ENCODE data around the gene RDH11.
"Not testable (repeated sequence)": the region's sequence is repeated elsewhere in the genome, so short reads cannot be mapped to it uniquely, and the experiment has no call there.

RDH11 gene

GRCh38 chr14:67695394-67695949, at the start of gene RDH11:
TSS of gene RDH11 (minus strand) at chr14:67695764. CDS start at chr14:67695703, 61 bp downstream.
- peak; percentile 94 for DNase-seq

- no peak for DNase-seq
Measured at GRCh38 chr14:67744046-67744445, 48.5 kb upstream of the RDH11 start.

- peak; percentile 84 for DNase-seq
Measured at GRCh38 chr14:67738740-67739504, 43.4 kb upstream of the RDH11 start.

DNA sequence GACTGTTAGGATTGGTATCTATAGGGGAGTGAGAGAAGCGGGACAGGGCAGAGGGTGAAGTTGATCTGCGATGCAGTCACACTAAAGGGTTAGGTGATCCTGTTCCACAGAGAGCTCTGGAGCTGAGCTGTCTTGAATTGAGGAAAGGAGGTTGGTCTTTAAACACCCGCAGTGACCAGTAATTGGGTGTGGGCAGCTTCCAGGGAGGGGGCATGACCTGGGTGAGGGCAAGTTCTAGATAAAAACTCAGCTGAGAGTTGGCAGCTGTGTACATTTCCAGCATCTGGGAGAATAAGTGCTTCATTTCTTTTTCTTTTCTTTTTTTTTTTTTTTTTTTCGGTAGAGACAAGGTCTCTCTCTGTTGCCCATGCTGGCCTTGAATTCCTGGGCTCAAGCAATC, 41.2 kb upstream of the RDH11 start:
- DNase-seq, result no peak

DNA sequence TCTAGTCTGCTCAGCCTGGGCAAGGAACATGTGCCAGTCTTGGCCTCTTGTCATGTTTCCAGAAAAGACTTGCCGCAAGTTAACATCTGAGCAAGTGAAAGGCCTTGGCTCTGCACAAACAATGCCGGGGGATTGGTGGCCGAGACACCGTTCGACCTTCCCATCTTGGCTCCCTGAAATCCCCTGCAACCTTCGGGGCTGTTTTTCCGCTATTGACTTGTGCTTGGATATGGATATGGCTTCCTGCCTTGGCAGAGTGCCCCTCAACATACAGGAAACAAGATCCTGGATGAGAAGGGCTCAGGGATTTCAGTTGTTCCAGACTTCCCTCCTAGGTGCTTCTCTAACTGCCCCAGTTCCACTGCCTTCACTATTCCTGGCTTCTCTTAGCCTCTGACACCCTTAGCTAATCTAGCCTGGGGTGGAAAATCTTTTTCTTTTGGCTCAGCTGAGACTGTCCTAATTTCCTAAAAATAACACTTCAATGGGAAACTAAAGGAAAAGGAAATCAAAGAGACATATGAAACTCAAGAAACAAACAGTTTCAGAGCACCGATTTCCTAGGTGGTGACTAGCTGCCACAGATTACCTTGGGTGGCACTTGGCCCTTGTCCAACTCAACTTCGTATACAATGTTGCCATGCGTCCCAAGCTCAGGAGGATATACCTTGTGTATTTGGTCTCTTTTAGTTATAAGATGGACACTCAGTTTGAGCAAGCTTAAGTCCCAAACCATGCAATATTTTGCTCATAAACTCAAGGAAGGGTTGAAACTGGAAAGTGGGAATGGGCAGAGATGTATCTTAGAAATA, 40.0 kb upstream of the RDH11 start:
- DNase-seq, result no peak

DNA sequence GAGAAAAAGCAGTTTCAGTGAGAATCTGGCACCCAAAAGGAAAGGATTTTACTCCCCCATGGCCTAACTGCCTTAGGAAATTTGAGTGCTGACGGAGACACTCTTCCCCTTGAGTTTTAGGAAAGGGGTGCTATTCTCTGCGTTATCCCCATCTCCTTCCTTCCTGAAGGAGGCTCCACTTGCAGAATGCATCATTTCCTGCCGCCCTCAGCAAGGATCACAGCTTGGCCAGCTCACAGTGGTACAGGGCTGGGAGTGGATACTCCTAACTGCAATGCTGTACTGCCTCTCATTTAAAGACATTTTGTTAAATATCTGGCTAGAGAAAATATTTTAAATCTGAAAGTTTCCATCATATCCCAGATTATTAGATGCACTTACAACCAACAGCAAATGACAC, 39.1 kb upstream of the RDH11 start:
- DNase-seq, result peak; percentile 14

GRCh38 chr14:67733616-67734015, 38.1 kb upstream of the RDH11 start:
- no peak for DNase-seq

DNA sequence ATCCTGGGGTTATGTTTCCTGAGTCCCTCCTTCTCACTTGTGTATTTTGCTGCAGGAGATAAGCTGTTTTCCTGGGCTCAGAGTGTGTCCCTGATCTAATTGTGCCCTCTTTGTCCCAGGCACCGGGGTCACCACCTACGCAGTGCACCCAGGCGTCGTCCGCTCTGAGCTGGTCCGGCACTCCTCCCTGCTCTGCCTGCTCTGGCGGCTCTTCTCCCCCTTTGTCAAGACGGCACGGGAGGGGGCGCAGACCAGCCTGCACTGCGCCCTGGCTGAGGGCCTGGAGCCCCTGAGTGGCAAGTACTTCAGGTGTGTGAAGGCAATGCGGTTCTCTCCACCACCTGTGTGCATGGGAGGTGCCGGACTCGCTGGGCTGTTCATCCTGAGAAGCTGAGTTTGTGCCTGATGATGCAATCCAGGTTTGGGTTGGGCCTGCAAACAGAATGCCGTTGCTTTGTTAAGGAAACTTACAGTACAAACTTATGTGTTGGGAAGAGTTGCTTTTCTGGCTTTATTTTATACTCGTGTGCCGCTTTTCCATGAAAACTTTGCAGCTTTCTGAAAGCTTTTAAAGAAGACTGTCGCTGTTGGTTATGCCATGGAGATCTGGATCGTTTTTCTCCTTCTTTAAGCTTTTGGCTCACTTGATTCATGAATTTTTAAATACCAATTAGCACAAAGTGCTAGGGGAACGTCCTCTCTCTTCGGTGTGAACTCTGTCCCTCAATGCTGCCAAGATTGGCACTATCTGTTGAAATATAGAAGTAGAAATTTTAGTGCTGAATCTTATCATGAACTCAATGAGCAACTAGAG, 33.7 kb upstream of the RDH11 start:
- DNase-seq, result no peak

- DNase-seq, result no peak
Measured at GRCh38 chr14:67728258-67728657, 32.7 kb upstream of the RDH11 start.

GRCh38 chr14:67727361-67727760, 31.8 kb upstream of the RDH11 start:
- no peak for DNase-seq

GRCh38 chr14:67725171-67725570, 29.6 kb upstream of the RDH11 start:
- DNase-seq, result no peak

- DNase-seq, result no peak
Measured at GRCh38 chr14:67722293-67722692, 26.7 kb upstream of the RDH11 start.

GRCh38 chr14:67721875-67722274, 26.3 kb upstream of the RDH11 start:
- no peak for DNase-seq

- no peak for DNase-seq
Measured at GRCh38 chr14:67719866-67720265, 24.3 kb upstream of the RDH11 start.

- not testable (repeated sequence) for DNase-seq
Measured at GRCh38 chr14:67719385-67719784, 23.8 kb upstream of the RDH11 start.

DNA sequence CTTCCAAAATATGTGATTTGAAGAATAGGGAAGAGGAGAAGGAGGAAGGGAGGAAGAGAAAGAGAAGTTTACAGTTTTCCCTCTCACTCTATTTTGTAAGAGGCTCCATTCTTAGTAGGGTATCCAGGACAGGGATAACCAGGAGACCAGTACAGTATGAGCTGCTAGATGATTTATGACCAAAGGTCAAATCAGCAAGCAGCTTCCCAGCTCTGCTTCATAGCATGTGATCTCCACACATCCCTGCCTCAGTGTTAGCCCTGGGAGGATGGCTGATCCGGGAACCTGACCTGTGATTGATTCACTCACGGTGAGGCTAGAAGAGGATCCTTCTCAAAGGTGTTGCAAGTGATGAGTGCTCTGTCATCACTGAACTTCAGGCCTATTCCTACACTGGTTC, 22.7 kb upstream of the RDH11 start:
- DNase-seq, result no peak

DNA sequence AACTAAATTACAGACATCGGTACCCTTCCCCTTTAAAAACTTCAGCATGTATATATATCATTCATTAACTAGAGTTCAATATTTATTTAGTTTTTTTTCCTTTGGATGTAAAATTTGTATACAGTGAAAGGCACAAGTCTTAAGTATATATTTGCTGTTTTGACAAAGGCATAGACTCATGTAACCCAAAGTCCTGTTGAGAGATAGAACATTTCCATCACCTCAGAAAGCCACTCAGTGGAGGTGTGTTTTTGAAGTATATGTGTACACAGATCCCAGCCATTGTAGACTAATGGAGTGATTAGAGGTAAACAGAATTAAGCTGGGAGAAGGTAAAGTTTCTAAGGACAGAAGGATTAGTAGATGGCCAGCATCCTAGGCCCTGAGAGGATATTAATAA, 21.5 kb upstream of the RDH11 start:
- no peak for DNase-seq

- DNase-seq, result no peak
Measured at GRCh38 chr14:67710209-67710608, 14.6 kb upstream of the RDH11 start.

DNA sequence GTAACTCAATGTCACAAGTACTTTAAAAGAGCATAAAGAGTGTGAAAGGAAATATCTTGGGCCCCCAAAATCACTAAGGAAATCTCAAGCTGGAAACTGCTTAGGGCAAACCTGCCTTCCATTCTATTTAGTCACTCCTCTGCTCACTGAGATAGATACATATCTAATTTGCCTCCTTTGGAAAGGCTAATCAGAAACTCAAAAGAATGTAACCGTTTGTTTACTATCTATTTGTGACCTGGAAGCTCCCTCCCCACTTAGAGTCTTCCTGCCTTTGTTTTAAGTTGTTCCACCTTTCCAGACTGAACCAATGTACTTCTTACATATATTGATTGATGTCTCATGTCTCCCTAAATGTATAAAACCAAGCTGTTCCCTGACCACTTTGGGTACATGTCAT, 14.2 kb upstream of the RDH11 start:
- not testable (repeated sequence) for DNase-seq

DNA sequence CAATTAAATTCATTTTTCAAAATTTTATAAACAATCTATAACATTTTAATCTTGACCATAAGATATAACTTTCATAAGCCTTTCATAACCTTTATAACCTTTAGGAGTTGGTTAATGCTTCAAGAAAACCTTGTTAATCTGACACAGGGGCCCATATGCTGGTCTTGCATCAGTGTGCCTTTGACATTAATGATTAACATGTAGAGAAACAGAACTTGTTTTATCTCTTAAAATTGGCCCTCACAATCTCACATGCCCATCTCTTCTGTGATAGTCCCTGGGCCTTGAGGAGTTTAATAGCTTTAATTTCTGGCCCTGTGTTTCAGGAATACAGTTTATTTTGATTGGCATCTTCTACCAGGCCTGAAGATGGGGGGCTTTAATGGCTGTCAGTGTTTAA, 13.8 kb upstream of the RDH11 start:
- DNase-seq, result not testable (repeated sequence)

GRCh38 chr14:67705211-67705610, 9.6 kb upstream of the RDH11 start:
- no peak for DNase-seq

DNA sequence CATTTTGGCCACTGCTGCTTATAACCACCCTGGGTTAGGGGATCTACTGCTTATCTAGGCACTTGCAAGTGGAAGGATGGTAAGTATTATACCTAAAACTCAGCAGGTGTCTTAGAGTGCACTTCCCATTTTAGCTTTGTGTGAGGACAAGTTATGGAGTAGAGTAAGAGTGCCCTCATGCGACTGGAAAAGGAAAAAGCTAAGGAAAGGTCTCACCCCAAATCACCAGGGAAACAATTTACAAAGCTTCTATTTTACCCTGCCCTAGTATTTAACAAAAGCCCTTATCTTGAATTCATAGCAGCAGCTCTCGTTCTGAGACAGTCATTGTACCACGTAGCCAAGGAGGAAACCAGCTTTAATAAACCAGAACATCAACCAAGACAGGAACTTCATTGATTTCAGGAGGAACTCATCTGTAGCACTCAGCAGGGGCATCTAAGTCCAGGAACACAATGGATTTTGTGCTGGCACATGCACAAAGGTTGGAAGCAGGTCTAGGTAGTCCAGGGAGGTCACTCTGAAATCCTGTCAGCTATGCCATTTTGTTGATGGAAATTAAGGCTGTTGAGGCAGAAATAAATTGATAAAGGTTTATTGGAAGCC, 9.0 kb upstream of the RDH11 start:
- DNase-seq, result peak; percentile 42

GRCh38 chr14:67703997-67704396, 8.4 kb upstream of the RDH11 start:
- DNase-seq, result no peak
